IMR-90 (cell line): ENCODE measurements around the gene PTH2. TPM values are rescaled to one million over a fixed set of nuclear protein-coding genes. Genes with fewer than 3 reads are reported as not detected.

Source experiments
- ATAC-seq: fragments of 200-7000 bp; cut with Tn5 transposase; 2 replicates; pipeline ENCODE4 v1.9.1; 2020; ENCODE audit warnings: low read depth, mild to moderate bottlenecking, moderate library complexity
- BruUV-seq: library from RNA; stranded (reverse); fragments of 400-500 nt; replicated peaks from 2 replicates; lab custom pipeline; 2021; lab: Mats Ljungman, UMichigan
- CTCF ChIA-PET: fragments of 300-600 bp; formaldehyde crosslinking; extraction: SDS; loops from one replicate; lab custom pipeline; 2021; ENCODE audit warnings: antibody characterized with exemption; lab: Yijun Ruan, JAX
- POLR2A ChIA-PET: fragments of 300-600 bp; sonication (Branson Sonifier 250); formaldehyde crosslinking; loops from one replicate; lab custom pipeline; 2022; ENCODE audit warnings: antibody characterized with exemption; ENCODE audit not compliant: unreplicated experiment; lab: Charles Lee
- DNase-seq: peaks from one replicate; pipeline ENCODE4 v3.0.0; 2013
- H2AFZ ChIP-seq: replicated peaks from 2 replicates; pipeline ENCODE3; 2013; ENCODE audit warnings: low read length, mild to moderate bottlenecking; ENCODE audit not compliant: poor library complexity
- H2AK5ac ChIP-seq: 2 replicates; pipeline ENCODE4 v1.6.1; 2013; ENCODE audit warnings: low read depth, low read length, inconsistent platforms
- H2AK9ac ChIP-seq: replicated peaks from 2 replicates; pipeline ENCODE3; 2013; ENCODE audit warnings: mild to moderate bottlenecking, low read depth, low read length, moderate library complexity; ENCODE audit not compliant: poor library complexity
- H2BK120ac ChIP-seq: 2 replicates; pipeline ENCODE4 v1.6.1; 2013; ENCODE audit warnings: low read depth, low read length, inconsistent platforms
- H2BK15ac ChIP-seq: 3 replicates; pipeline ENCODE4 v1.6.1; 2013; ENCODE audit warnings: low read depth, low read length, inconsistent platforms
- H2BK20ac ChIP-seq: 2 replicates; pipeline ENCODE4 v1.6.1; 2013; ENCODE audit warnings: low read depth, mild to moderate bottlenecking, inconsistent platforms, low read length, moderate library complexity
- H2BK5ac ChIP-seq: 2 replicates; pipeline ENCODE4 v1.6.1; 2013; ENCODE audit warnings: mild to moderate bottlenecking, low read depth, low read length, inconsistent platforms; ENCODE audit not compliant: poor library complexity, severe bottlenecking
- H3K14ac ChIP-seq: replicated peaks from 2 replicates; pipeline ENCODE4 v1.6.1; 2013; ENCODE audit warnings: low read depth, low read length, inconsistent platforms
- H3K18ac ChIP-seq: 2 replicates; pipeline ENCODE4 v1.6.1; 2013; ENCODE audit warnings: low read depth, low read length, control low read depth
- H3K23ac ChIP-seq: 2 replicates; pipeline ENCODE4 v1.6.1; 2013; ENCODE audit warnings: low read depth, low read length, inconsistent platforms
- H3K27ac ChIP-seq: 2 replicates; pipeline ENCODE4 v1.5.1; 2013; ENCODE audit warnings: mild to moderate bottlenecking, control low read depth, low read length; ENCODE audit not compliant: insufficient read depth
- H3K27me3 ChIP-seq: 2 replicates; pipeline ENCODE4 v1.6.1; 2013; ENCODE audit warnings: low read length; ENCODE audit not compliant: control insufficient read depth, insufficient read depth
- H3K36me3 ChIP-seq: 2 replicates; pipeline ENCODE4 v1.6.1; 2013; ENCODE audit warnings: low read length, mixed read lengths; ENCODE audit not compliant: control insufficient read depth, insufficient read depth
- H3K4ac ChIP-seq: 2 replicates; pipeline ENCODE4 v1.6.1; 2013; ENCODE audit warnings: low read depth, low read length, inconsistent platforms
- H3K4me1 ChIP-seq: 2 replicates; pipeline ENCODE4 v1.6.1; 2013; ENCODE audit warnings: low read length, mixed read lengths; ENCODE audit not compliant: control insufficient read depth, insufficient read depth
- H3K4me2 ChIP-seq: 2 replicates; pipeline ENCODE4 v1.6.1; 2013; ENCODE audit warnings: low read depth, mild to moderate bottlenecking, control low read depth, low read length, moderate library complexity
- H3K4me3 ChIP-seq: 2 replicates; pipeline ENCODE4 v1.5.1; 2013; ENCODE audit warnings: low read depth, mild to moderate bottlenecking, control low read depth, low read length, moderate library complexity; ENCODE audit not compliant: insufficient read depth
- H3K56ac ChIP-seq: 2 replicates; pipeline ENCODE4 v1.6.1; 2013; ENCODE audit warnings: low read length, inconsistent platforms; ENCODE audit not compliant: insufficient read depth; ENCODE audit errors: extremely low read depth
- H3K79me1 ChIP-seq, 2 experiments: 2 replicates each; pipeline ENCODE4 v1.6.1; 2013; ENCODE audit warnings: low read length in 2 of 2, inconsistent platforms in 1 of 2, low read depth in 1 of 2
- H3K9ac ChIP-seq: 2 replicates; pipeline ENCODE4 v1.6.1; 2013; ENCODE audit warnings: low read depth, low read length, control low read depth
- H3K9me1 ChIP-seq: 2 replicates; pipeline ENCODE4 v1.6.1; 2013; ENCODE audit warnings: low read length, inconsistent platforms; ENCODE audit not compliant: insufficient read depth
- H3K9me3 ChIP-seq: 2 replicates; pipeline ENCODE4 v1.6.1; 2013; ENCODE audit warnings: low read length; ENCODE audit not compliant: control insufficient read depth, insufficient read depth
- H4K20me1 ChIP-seq: 2 replicates; pipeline ENCODE4 v1.6.1; 2013; ENCODE audit warnings: low read length, inconsistent platforms; ENCODE audit not compliant: insufficient read depth
- H4K5ac ChIP-seq: 2 replicates; pipeline ENCODE4 v1.6.1; 2013; ENCODE audit warnings: mild to moderate bottlenecking, low read depth, low read length, control low read depth
- H4K8ac ChIP-seq, 2 experiments: 2 replicates each; pipeline ENCODE4 v1.6.1; 2013; ENCODE audit warnings: low read depth in 2 of 2, low read length in 2 of 2, control low read depth in 1 of 2, inconsistent platforms in 1 of 2
- H4K91ac ChIP-seq: 2 replicates; pipeline ENCODE4 v1.6.1; 2013; ENCODE audit warnings: low read depth, low read length, inconsistent platforms; ENCODE audit not compliant: insufficient read depth
- BHLHE40 ChIP-seq: fragments of 150-350 bp; IDR thresholded peaks from 2 replicates; pipeline ENCODE4 v1.6.1; 2016; ENCODE audit warnings: mild to moderate bottlenecking, low read depth, low read length
- CEBPB ChIP-seq: IDR thresholded peaks from 2 replicates; pipeline ENCODE4 v1.6.1; 2012; ENCODE audit warnings: low read depth, low read length, improper control_type of control experiment
- CHD1 ChIP-seq: IDR thresholded peaks from 2 replicates; pipeline ENCODE4 v1.6.1; 2012; ENCODE audit warnings: low read depth, low read length, improper control_type of control experiment
- FOS ChIP-seq: fragments of 150-350 bp; IDR thresholded peaks from 2 replicates; pipeline ENCODE4 v1.6.1; 2016; ENCODE audit warnings: low read depth, low read length
- MAFK ChIP-seq: IDR thresholded peaks from 2 replicates; pipeline ENCODE4 v1.6.1; 2012; ENCODE audit warnings: low read depth, low read length, improper control_type of control experiment
- MAZ ChIP-seq: IDR thresholded peaks from 2 replicates; pipeline ENCODE4 v1.6.1; 2012; ENCODE audit warnings: low read depth, mild to moderate bottlenecking, low read length, improper control_type of control experiment, moderate library complexity, borderline replicate concordance
- MXI1 ChIP-seq: IDR thresholded peaks from 2 replicates; pipeline ENCODE4 v1.6.1; 2012; ENCODE audit warnings: low read depth, mild to moderate bottlenecking, low read length, moderate library complexity, borderline replicate concordance
- NFE2L2 ChIP-seq: fragments of 150-350 bp; IDR thresholded peaks from 2 replicates; pipeline ENCODE4 v1.6.1; 2016; ENCODE audit warnings: low read depth, mild to moderate bottlenecking, low read length
- POLR2A ChIP-seq: IDR thresholded peaks from 2 replicates; pipeline ENCODE4 v1.6.1; 2012; ENCODE audit warnings: mild to moderate bottlenecking, low read depth, low read length
- RAD21 ChIP-seq: IDR thresholded peaks from 2 replicates; pipeline ENCODE4 v1.6.1; 2012; ENCODE audit warnings: low read length, improper control_type of control experiment
- RCOR1 ChIP-seq: IDR thresholded peaks from 2 replicates; pipeline ENCODE4 v1.6.1; 2012; ENCODE audit warnings: mild to moderate bottlenecking, low read length, improper control_type of control experiment; ENCODE audit not compliant: insufficient replicate concordance
- RFX5 ChIP-seq: IDR thresholded peaks from 2 replicates; pipeline ENCODE4 v1.8.0; 2012; ENCODE audit warnings: low read depth, mild to moderate bottlenecking, low read length, moderate library complexity
- SMC3 ChIP-seq: fragments of 150-350 bp; IDR thresholded peaks from 2 replicates; pipeline ENCODE4 v1.6.1; 2016; ENCODE audit warnings: low read depth, mild to moderate bottlenecking, antibody characterized with exemption, low read length, moderate library complexity
- WGBS, 2 experiments: methylation state at CpG; one replicate each; pipeline versions ENCODE4 v1.1.5 to v1.1.7; 2013; ENCODE audit warnings: missing lambda C conversion rate in 2 of 2; ENCODE audit not compliant: insufficient read length in 1 of 2; ENCODE audit errors: extremely low coverage in 2 of 2; 5-methylcytosine and 5-hydroxymethylcytosine counted together
- dilution Hi-C: fragments of 300-500 bp; cut with HindIII; formaldehyde crosslinking; loops from one replicate; pipeline ENCODE4 v1.14.3; 2018; ENCODE audit warnings: low sequenced_read_pairs; ENCODE audit not compliant: unreplicated experiment
- in situ Hi-C: fragments of 300-500 bp; cut with MboI; formaldehyde crosslinking; loops from 3 replicates; pipeline ENCODE4 v1.14.3; 2019; ENCODE audit warnings: low sequenced_read_pairs, inconsistent platforms, mixed read lengths
- intact Hi-C: fragments of 100-400 bp; cut with micrococcal nuclease; formaldehyde crosslinking; loops from 2 replicates; pipeline ENCODE4 v1.10.0; 2022
- polyA plus RNA-seq, 3 experiments: library from polyadenylated mRNA; depleted of rRNA; stranded (reverse); fragments of >200 nt; gene quantifications; 2 replicates each; pipeline ENCODE4 v1.2.3, GENCODE V29; 2012; ENCODE audit warnings: low replicate concordance in 1 of 3
- total RNA-seq: library from RNA; depleted of rRNA; stranded (reverse); fragments of >200 nt; gene quantifications from 2 replicates; pipeline ENCODE4 v1.2.3, GENCODE V29; 2012
- TF ChIP-seq, protein P1 (sequence below): fragments of 150-350 bp; IDR thresholded peaks from 2 replicates; pipeline ENCODE4 v1.6.1; 2017; ENCODE audit warnings: mild to moderate bottlenecking, antibody characterized with exemption, low read length, low read depth
- TF ChIP-seq, protein P2 (sequence below): conservative IDR thresholded peaks from 2 replicates; pipeline ENCODE4 v1.5.1; 2012; ENCODE audit warnings: mild to moderate bottlenecking, low read depth, low read length, improper control_type of control experiment
- TF ChIP-seq, protein P3 (sequence below): fragments of 150-350 bp; IDR thresholded peaks from 2 replicates; pipeline ENCODE4 v1.6.1; 2016; ENCODE audit warnings: low read depth, mild to moderate bottlenecking, low read length, moderate library complexity, borderline replicate concordance

PTH2 gene
- total and polyA plus RNA-seq, 2 of the 4 experiments (the other 2 are of a cell fraction): not detected

DNA sequence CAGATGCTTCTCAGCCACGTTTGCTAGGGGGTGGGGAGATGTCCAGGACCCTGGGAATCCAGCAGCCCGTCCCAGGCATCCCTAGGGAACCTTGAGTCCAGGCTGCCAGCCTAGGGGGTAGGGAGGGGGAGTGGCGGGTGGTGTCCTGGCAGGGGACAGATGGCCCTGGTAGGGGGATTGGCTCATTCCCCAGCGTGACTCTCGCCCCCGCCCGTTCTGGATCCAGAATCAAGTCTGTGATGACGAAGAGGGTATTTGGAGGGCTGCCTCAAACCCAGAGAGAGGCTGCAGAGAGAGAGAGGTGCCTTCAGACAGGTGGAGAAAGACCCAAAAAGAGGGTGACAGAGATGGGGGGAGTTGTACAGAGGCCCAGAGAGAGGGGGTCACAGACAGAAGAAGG lies 14.0 kb upstream of the PTH2 start:
- POLR2A ChIA-PET: no interaction called here
- Histone ChIP-seq H4K8ac (no peak overlapping the region), H3K36me3 (no peaks in the 10 kb centered on the region), H3K27me3 (peaks cover 96% of the 10 kb centered on the region), H3K18ac (no peak overlapping the region), H3K4me1 (no peaks in the 10 kb centered on the region), H3K79me1 (no peaks in the 10 kb centered on the region), H3K56ac (no peak overlapping the region), H3K4me2 (no peak overlapping the region), H3K9me1 (no peaks in the 10 kb centered on the region), H4K5ac (no peak overlapping the region), H2BK120ac (no peak overlapping the region), H3K4ac (no peak overlapping the region), H4K20me1 (no peaks in the 10 kb centered on the region), H3K14ac (no peak overlapping the region), H3K4me3 (no peak overlapping the region), H2AFZ (no peak overlapping the region), H3K9ac (no peak overlapping the region), H3K27ac (no peak overlapping the region), H2AK5ac (no peak overlapping the region), H3K9me3 (peaks cover 11% of the 10 kb centered on the region), H2AK9ac (no peak overlapping the region), H3K23ac (no peak overlapping the region), H4K91ac (no peak overlapping the region), H2BK5ac (no peak overlapping the region), H2BK15ac (no peak overlapping the region), H2BK20ac (no peak overlapping the region)
- DNase-seq (no peak), ATAC-seq (no peak)
- dilution Hi-C loops: no loop called here
- CTCF ChIA-PET: no interaction called here
- WGBS, 2 experiments: no CpG with 5 or more reads among the region's 8 CpGs
- intact Hi-C loops: no loop called here
- in situ Hi-C loops: loop anchor here (10.0 kb wide), 1 partner anchor 172 kb away; no protein-coding TSS in a partner anchor
- no TSS peak for BruUV-seq
- TF ChIP-seq FOS: no peak
- TF ChIP-seq RFX5: no peak
- TF ChIP-seq, protein P1, sequence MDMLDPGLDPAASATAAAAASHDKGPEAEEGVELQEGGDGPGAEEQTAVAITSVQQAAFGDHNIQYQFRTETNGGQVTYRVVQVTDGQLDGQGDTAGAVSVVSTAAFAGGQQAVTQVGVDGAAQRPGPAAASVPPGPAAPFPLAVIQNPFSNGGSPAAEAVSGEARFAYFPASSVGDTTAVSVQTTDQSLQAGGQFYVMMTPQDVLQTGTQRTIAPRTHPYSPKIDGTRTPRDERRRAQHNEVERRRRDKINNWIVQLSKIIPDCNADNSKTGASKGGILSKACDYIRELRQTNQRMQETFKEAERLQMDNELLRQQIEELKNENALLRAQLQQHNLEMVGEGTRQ: no peak
- TF ChIP-seq RCOR1: no peak
- TF ChIP-seq, protein P2, sequence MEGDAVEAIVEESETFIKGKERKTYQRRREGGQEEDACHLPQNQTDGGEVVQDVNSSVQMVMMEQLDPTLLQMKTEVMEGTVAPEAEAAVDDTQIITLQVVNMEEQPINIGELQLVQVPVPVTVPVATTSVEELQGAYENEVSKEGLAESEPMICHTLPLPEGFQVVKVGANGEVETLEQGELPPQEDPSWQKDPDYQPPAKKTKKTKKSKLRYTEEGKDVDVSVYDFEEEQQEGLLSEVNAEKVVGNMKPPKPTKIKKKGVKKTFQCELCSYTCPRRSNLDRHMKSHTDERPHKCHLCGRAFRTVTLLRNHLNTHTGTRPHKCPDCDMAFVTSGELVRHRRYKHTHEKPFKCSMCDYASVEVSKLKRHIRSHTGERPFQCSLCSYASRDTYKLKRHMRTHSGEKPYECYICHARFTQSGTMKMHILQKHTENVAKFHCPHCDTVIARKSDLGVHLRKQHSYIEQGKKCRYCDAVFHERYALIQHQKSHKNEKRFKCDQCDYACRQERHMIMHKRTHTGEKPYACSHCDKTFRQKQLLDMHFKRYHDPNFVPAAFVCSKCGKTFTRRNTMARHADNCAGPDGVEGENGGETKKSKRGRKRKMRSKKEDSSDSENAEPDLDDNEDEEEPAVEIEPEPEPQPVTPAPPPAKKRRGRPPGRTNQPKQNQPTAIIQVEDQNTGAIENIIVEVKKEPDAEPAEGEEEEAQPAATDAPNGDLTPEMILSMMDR: no peak
- no peak for TF ChIP-seq SMC3
- TF ChIP-seq MAZ: no peak
- TF ChIP-seq CEBPB: no peak
- TF ChIP-seq MAFK: no peak
- no peak for TF ChIP-seq CHD1
- TF ChIP-seq, protein P3, sequence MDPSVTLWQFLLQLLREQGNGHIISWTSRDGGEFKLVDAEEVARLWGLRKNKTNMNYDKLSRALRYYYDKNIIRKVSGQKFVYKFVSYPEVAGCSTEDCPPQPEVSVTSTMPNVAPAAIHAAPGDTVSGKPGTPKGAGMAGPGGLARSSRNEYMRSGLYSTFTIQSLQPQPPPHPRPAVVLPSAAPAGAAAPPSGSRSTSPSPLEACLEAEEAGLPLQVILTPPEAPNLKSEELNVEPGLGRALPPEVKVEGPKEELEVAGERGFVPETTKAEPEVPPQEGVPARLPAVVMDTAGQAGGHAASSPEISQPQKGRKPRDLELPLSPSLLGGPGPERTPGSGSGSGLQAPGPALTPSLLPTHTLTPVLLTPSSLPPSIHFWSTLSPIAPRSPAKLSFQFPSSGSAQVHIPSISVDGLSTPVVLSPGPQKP: no peak
- TF ChIP-seq POLR2A: no peak
- TF ChIP-seq NFE2L2: no peak
- TF ChIP-seq MXI1: no peak
- no peak for TF ChIP-seq RAD21
- TF ChIP-seq BHLHE40: no peak
